ENCODE results near the gene R3HCC1L.

The R3HCC1L gene

DNA sequence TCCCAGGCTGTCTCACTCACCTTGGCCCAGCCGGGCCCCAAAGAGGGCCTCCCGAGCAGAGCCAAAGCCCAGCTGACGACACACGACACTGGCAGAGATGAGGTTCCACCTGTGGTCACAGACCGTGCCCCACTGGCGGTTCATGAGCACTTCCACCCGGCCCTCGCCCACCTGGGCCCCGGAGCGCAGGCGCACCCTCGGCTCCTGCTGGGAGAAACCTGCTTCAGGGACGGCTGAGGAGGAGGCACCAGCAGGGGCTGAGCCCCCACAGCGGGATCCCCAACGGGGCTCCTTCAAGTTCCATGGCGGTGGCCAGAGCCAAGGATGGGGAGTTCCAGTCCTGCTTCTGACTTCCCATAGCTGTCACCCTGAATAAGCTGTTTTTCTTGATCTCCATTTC, 123.5 kb downstream of the R3HCC1L start:
- in situ Hi-C loops (cut with HindIII; ENCODE audit: low sequenced_read_pairs): no loop called here

DNA sequence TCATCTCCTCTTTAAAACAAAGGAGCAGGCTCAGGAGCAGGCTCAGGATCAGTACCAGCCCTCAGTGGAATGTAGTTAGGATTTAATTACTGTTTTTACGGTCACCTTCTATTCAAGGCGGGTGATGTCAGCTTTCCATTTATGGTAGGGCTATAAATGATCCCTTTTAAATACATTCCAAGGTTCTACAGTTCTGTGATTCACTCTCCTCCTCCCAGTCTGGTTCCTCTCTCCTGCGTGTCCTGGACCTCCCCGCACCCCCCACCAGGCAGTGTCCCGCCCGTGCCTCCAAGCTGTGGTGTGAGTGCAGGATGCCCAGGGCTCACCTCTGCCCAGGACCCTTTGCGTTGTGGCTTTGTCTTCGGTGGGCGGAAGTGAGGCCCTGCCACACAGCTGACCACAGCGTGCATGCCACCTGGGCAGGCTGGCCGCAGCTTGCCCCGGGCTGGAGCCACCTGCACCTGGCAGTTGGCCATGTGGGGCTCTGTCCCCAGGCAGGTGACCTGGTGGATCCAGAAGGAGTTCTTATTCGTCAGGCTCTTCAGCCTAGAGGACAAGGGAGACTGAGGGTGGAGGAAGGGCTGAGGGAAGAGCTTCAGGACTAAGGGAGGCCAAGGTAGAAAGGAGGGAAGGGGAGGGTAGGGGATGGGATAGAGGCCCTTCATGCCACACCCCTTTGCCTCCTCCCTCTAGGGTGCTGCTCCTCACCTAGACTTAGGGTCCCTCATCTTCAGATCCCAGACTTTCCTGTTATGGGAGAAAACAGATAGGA, 124.4 kb downstream of the R3HCC1L start:
- in situ Hi-C loops (cut with HindIII; ENCODE audit: low sequenced_read_pairs): no loop called here

DNA sequence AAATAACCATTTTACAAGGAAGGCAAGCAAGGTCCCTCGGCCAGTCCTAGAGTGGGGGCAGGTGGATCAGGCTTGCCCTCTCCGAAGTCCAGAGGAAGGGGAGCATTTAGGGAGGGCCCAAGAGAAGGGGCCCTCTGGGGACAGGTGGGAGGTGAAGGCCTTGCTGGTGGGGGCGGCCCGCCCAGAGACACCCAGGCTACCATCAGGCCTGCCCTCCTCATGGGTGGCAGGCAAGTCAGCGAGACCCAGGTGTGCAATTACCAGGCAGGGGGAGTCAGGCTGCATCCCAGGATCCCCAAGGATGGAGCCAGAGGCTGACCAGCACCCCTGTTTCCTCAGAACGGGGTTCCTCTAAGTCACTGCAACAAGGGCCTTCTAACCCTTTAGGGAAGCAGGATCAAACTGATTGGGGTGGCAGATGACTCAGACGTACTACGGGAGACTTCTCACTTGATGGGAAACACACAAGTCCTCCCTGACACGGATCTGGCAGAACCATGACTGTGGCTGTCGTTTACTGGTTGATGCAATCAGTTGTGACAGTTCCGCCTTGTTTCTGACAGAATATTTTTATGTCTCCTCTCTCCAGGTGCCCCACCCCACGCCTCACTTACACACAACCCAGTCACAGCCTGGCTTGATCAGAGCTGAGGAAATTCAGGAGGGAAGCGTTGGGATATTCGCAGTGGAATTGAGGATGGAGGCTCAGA, 125.3 kb downstream of the R3HCC1L start:
- in situ Hi-C loops (cut with HindIII; ENCODE audit: low sequenced_read_pairs): no loop called here

DNA sequence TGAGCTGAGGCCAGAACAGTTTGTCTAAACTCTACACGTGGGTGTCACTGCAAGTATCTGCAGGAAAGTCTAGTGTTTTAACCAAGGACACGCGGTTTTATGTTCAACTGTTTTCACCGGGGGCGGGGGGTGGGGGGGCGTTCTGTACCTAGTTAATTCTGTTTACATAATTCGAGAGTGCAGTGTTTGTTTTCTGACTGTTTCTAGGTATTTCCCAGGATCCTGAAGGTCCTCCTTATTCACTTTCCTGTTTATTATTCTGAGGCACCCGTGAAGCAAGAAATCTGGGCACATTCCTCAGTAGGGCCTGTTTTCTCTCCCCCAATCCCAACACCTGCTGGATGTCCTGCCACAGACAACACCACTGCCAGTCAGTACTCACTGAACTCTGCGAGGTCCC, 125.9 kb downstream of the R3HCC1L start:
- in situ Hi-C loops (cut with HindIII; ENCODE audit: low sequenced_read_pairs): no loop called here

DNA sequence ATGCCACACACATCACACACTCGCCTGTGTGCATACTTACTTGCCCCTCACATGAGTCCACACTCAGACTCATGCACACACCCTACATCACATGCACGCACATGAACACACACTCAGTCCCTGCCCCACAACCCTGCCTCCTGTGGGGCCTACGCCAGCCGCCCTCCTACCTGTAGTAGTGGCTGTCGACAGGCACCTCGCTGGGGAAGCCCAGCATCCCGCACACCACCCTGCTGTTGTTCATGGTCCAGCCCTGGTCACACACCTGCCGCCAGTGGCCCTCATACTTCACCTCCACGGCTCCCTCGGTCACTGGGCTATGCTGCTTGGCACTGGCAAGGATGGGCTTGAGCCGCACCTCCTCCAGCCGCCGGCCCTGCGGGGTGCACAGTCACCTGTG, 126.3 kb downstream of the R3HCC1L start:
- in situ Hi-C loops (cut with HindIII; ENCODE audit: low sequenced_read_pairs): no loop called here

GRCh38 chr10:98261436-98262277, 127.2 kb downstream of the R3HCC1L start:
- in situ Hi-C loops (cut with HindIII; ENCODE audit: low sequenced_read_pairs): no loop called here

- in situ Hi-C loops (cut with HindIII; ENCODE audit: low sequenced_read_pairs): no loop called here
These were observed 128.1 kb downstream of the R3HCC1L start for GRCh38 chr10:98262571-98262970.

- in situ Hi-C loops (cut with HindIII; ENCODE audit: low sequenced_read_pairs): no loop called here
These were observed 128.6 kb downstream of the R3HCC1L start for GRCh38 chr10:98263088-98263487.

DNA sequence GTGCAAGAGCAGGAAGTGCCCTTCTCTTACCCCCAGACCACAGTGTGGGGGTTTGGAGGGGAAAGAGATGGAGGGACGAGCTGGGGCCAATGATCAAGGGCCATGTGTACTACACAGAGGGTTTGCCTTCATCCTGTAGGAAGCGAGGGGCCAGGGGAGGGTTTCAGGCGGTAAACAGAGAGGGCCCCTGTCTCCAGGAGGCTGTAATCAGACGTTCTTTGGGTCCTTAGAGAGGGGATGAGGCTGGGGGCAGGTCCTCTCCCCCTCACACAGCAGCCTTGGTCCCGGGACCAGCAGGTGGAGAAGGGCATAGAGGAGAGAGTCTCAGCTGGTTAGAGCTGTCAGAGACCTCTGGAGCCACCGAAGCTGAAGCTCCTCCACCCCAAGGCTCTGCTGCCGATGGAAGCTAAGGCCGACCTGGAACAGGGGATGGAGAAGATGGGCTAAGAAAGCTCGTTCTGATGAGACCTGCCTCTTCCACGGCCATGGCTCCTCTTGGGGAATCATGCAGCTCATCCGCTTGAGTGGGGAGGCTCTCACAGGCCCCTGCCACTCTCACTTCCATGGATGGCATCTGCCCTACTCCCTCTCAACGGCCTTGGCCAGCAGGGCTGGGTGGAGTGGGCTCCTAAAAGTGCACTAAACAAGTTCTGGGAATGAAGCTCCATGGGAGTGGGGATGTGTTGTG, 130.1 kb downstream of the R3HCC1L start:
- in situ Hi-C loops (cut with HindIII; ENCODE audit: low sequenced_read_pairs): no loop called here

GRCh38 chr10:98265403-98266378, 131.2 kb downstream of the R3HCC1L start:
- in situ Hi-C loops (cut with HindIII; ENCODE audit: low sequenced_read_pairs): no loop called here

GRCh38 chr10:98266647-98267046, 132.2 kb downstream of the R3HCC1L start:
- in situ Hi-C loops (cut with HindIII; ENCODE audit: low sequenced_read_pairs): no loop called here

GRCh38 chr10:98267069-98267893, 132.8 kb downstream of the R3HCC1L start:
- in situ Hi-C loops (cut with HindIII; ENCODE audit: low sequenced_read_pairs): no loop called here

- in situ Hi-C loops (cut with HindIII; ENCODE audit: low sequenced_read_pairs): no loop called here
These were observed 133.6 kb downstream of the R3HCC1L start, which contains the start of gene LOXL4 for GRCh38 chr10:98267894-98268693. LOXL4 (minus strand) TSS chr10:98268194; CDS start chr10:98263019, 5,175 bp downstream.

DNA sequence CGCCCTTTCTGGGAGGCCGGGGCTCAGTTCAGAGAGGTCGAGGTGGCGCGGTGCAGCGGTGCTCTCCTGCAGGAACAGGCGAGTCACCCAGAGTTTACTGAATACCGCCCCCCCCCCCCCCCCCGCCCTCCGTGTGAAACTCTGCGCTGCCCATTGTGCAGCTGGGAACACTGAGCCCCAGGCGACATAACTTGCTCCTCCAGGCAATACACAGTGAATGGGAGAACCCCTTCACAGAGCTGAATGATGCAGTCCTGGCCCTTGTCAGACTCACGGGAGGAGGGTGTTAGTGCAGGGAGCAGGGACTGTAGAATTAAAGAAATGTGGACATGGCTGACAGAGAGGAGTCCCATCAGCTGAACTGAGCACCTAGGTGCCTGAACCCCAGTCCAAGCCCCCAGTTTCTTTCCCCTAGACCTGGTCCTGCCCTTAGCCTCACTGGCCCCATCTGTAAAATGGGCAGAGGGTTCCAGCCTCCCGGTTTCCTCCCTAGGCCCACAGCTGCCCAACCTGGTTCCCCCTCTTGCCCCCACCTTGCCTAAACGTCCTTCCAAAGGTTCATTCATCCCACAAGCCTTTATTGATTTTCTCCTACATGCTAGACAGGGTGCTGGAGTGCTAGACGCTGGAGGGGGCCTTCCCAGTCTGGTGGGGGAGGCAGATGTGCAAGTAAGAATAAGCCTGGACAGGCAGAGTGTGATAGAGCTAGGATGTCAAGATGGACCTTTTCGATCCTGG, 134.4 kb downstream of the R3HCC1L start:
- in situ Hi-C loops (cut with HindIII; ENCODE audit: low sequenced_read_pairs): no loop called here

DNA sequence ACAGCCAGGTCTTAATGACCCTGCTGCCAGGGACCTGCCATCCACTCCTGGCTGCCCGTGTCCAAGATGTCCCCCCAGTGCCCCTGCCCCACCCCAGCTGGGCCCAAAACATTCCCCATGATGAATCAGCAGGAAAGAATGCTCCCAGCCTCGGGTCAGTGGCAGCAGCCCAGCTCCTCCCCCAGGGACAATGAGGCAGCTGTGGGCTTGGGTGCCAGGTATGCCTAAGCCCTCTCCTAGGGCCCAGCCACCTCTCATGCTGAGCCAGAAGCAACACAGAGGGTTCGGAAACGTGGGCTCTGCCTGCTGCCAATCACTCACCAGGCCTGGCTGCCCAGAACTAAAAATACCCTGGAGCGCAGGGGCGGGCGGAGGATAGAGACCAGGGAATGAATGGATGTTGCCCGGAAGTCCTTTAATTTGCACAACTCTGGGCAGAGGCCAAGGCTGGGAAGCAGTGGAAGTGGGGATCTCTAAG, 135.0 kb downstream of the R3HCC1L start:
- in situ Hi-C loops (cut with HindIII; ENCODE audit: low sequenced_read_pairs): no loop called here

DNA sequence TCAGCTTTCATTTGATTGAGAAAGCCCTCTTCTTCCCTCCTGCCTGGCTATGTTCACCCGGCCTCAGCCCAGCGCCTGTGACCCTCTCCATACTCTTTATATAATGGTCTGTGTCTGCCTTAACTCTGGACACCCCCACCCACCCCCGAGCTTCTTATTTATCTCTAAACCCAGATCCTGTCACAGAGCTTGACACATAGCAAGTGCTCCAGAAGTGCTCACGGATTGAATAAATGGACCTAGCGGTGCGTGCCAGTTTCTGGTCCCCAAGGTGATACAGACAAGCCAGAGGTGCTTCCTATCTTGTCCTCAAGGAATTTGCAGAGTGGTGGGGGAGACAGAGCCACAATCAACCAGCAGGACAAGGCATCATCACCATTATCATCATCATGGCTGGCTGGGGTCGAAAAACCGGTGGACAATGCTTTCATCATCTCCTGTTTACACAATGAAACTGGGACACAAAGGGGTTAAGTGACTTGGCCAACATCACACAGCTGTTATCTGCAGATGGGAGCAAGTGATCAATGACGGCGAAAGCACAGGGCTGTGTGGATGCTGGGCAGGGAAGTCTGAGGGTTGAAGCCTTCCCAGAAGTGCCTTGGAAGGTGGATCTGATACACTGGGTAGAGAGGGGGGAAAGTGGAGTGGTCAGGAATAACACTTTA, 135.8 kb downstream of the R3HCC1L start:
- in situ Hi-C loops (cut with HindIII; ENCODE audit: low sequenced_read_pairs): no loop called here

GRCh38 chr10:98270786-98271185, 136.3 kb downstream of the R3HCC1L start:
- in situ Hi-C loops (cut with HindIII; ENCODE audit: low sequenced_read_pairs): no loop called here
